Gastroesophageal sphincter (tissue), 4 donors: ENCODE results near the gene CFAP58. TPM values are rescaled to one million over a fixed set of nuclear protein-coding genes. Genes with fewer than 3 reads are reported as not detected.

Experiments used
- ATAC-seq: fragments of 150-250 bp; one replicate; pipeline ENCODE4 v1.9.1; 2016; ENCODE audit warnings: mild to moderate bottlenecking, moderate library complexity
- H3K27ac ChIP-seq, 4 donors: fragments of 200-600 bp; sonication (generic) in 3 of 4; 1 replicate in 3 of 4; 2 replicates in 1 of 4; pipeline ENCODE4 v1.5.1; 2016 to 2019
- H3K27me3 ChIP-seq: fragments of 200-600 bp; sonication (generic); one replicate; pipeline ENCODE4 v1.5.1; 2019
- H3K36me3 ChIP-seq, 2 donors: fragments of 200-600 bp; sonication (generic); one replicate each; pipeline ENCODE4 v1.5.1; 2019; ENCODE audit warnings: control low read depth in 1 of 2
- H3K4me1 ChIP-seq, 3 donors: fragments of 200-600 bp; sonication (generic); 1 replicate in 2 of 3; 2 replicates in 1 of 3; pipeline ENCODE4 v1.5.1; 2016 to 2019; ENCODE audit warnings: control low read depth in 2 of 3
- H3K4me3 ChIP-seq, 2 donors: fragments of 200-600 bp; sonication (generic); one replicate each; pipeline ENCODE4 v1.5.1; 2019; ENCODE audit warnings: mild to moderate bottlenecking in 1 of 2, moderate library complexity in 1 of 2
- H3K9me3 ChIP-seq, 3 donors: fragments of 200-600 bp; sonication (generic); one replicate each; pipeline ENCODE4 v1.5.1; 2017 to 2019; ENCODE audit warnings: control low read depth in 2 of 3
- EP300 ChIP-seq: sonication (generic); formaldehyde crosslinking; IDR thresholded peaks from one replicate; pipeline ENCODE4 v1.6.1; 2017; ENCODE audit warnings: antibody characterized with exemption, mild to moderate bottlenecking
- POLR2A ChIP-seq, 2 donors: fragments of 450-650 bp; IDR thresholded peaks; one replicate each; pipeline ENCODE4 v1.6.1; 2017; ENCODE audit warnings: antibody characterized with exemption in 2 of 2, mild to moderate bottlenecking in 2 of 2, moderate library complexity in 1 of 2
- POLR2AphosphoS5 ChIP-seq: sonication (generic); formaldehyde crosslinking; IDR thresholded peaks from one replicate; pipeline ENCODE4 v1.6.1; 2017; ENCODE audit warnings: antibody characterized with exemption
- WGBS, 2 donors: methylation state at CpG; one replicate each; pipeline ENCODE4 v1.1.5; 2018; ENCODE audit warnings: low coverage in 1 of 2; 5-methylcytosine and 5-hydroxymethylcytosine counted together
- total RNA-seq, 4 donors: library from RNA; depleted of rRNA; stranded (reverse); fragments of >200 nt; gene quantifications; one replicate each; pipeline ENCODE4 v1.1.0, GENCODE V29; 2016
- TF ChIP-seq, protein P1 (sequence below), 4 experiments: fragments of 200-600 bp in 2 of 4; fragments of 450-650 bp in 2 of 4; sonication (generic) in 1 of 4; IDR thresholded peaks; one replicate each; pipeline ENCODE4 v1.5.1; 2017 to 2019; ENCODE audit warnings: antibody characterized with exemption in 4 of 4, mild to moderate bottlenecking in 2 of 4, moderate library complexity in 2 of 4

Gene CFAP58
- total RNA-seq, 4 donors from 2014 or later: 0.27 to 1.6 (median 1.3) TPM

DNA sequence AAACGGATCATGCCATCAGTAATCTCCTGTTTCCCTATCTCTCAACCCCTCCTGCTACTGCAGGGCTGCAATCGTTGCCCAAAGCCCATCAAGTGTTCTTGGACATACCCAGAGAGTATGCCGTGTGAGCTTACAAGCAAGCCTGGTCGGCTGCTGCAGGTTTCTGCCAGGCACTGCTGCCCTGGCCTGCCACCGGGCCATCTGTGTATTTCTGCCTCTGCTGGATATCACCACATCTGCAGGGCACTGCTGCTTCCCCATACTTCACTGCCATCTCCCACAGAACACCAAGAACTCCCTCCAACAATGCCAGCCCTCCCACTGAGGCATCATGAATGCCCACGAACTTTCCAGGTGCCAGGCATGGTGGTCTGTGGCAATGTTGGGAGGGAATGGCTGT is 149.3 kb downstream of the CFAP58 start:
- no peaks in the 10 kb centered on the region for H3K4me1 ChIP-seq
- TF ChIP-seq, protein P1, sequence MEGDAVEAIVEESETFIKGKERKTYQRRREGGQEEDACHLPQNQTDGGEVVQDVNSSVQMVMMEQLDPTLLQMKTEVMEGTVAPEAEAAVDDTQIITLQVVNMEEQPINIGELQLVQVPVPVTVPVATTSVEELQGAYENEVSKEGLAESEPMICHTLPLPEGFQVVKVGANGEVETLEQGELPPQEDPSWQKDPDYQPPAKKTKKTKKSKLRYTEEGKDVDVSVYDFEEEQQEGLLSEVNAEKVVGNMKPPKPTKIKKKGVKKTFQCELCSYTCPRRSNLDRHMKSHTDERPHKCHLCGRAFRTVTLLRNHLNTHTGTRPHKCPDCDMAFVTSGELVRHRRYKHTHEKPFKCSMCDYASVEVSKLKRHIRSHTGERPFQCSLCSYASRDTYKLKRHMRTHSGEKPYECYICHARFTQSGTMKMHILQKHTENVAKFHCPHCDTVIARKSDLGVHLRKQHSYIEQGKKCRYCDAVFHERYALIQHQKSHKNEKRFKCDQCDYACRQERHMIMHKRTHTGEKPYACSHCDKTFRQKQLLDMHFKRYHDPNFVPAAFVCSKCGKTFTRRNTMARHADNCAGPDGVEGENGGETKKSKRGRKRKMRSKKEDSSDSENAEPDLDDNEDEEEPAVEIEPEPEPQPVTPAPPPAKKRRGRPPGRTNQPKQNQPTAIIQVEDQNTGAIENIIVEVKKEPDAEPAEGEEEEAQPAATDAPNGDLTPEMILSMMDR (IDR thresholded peaks at IDR 0.05): no peak
- TF ChIP-seq POLR2A (IDR thresholded peaks at IDR 0.05) (no peak), POLR2AphosphoS5 (no peak), EP300 (no peak)
- WGBS, 2 donors: 55 to 58% methylated on average over 2 to 5 of the region's 6 CpGs
- no peak for ATAC-seq
- no peaks in the 10 kb centered on the region for H3K36me3 ChIP-seq
- H3K27ac ChIP-seq: no peak overlapping the region
- H3K9me3 ChIP-seq: no peaks in the 10 kb centered on the region
- no peak overlapping the region for H3K4me3 ChIP-seq
- H3K27me3 ChIP-seq: peaks cover 7% of the 10 kb centered on the region

Other genes with a start within 250 kb of the CFAP58 start
- gene SFR1, start 231.7 kb upstream of the CFAP58 start, total RNA-seq: 10 to 100 TPM in 2 of 4 donors, 1 to 10 TPM in 2; 5.3 to 12.7 (median 9.8) TPM
- under 1 TPM in 3 of 4 donors, not detected in 1; 0.16 to 0.45 (median 0.40) TPM for gene CFAP43, start 121.5 kb upstream of the CFAP58 start, total RNA-seq
- gene GSTO1, start 98.9 kb upstream of the CFAP58 start, total RNA-seq: 100 to 1,000 TPM; 124 to 153 (median 149) TPM
- 1 to 10 TPM in 1 of 4 donors, under 1 TPM in 3; 0.15 to 1.3 (median 0.21) TPM for gene GSTO2, start 84.6 kb upstream of the CFAP58 start, total RNA-seq
- gene ITPRIP, start 15.4 kb upstream of the CFAP58 start, total RNA-seq: 10 to 100 TPM; 18.1 to 31.5 (median 22.8) TPM